GM21526 (cell line): ENCODE data around the gene RNU4-1.

ENCODE experiments used
- ATAC-seq: cut with Tn5 transposase; IDR thresholded peaks from one replicate; pipeline ENCODE4 v1.9.1; 2021; ENCODE audit warnings: moderate library complexity; ENCODE audit not compliant: unreplicated experiment, low FRiP score

RNU4-1 gene

GRCh38 chr12:120290609-120291305 lies 2.3 kb downstream of the RNU4-1 start:
- no peak for ATAC-seq

GRCh38 chr12:120287491-120287890 lies 5.5 kb downstream of the RNU4-1 start:
- no peak for ATAC-seq

GRCh38 chr12:120286768-120287490 lies 6.1 kb downstream of the RNU4-1 start:
- ATAC-seq, result no peak

DNA sequence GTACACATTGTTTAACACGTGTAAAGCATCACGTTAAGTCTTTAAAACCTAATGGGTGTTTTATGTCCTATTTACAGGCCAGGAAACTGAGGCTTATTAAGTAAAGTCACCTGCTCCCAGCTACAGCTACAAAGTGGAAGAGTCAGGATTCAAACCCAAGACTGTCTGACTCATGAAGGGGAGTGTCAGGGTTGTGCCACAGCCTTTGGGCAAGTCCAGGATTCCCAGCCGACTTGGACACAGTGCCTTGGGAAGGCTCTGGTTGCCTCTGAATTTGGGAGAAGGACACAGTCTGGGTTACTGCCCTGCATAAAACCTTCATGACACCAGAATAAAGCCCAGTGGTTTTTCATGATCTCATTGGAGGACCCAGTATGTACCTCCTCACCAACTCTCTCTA lies 8.7 kb downstream of the RNU4-1 start:
- no peak for ATAC-seq

DNA sequence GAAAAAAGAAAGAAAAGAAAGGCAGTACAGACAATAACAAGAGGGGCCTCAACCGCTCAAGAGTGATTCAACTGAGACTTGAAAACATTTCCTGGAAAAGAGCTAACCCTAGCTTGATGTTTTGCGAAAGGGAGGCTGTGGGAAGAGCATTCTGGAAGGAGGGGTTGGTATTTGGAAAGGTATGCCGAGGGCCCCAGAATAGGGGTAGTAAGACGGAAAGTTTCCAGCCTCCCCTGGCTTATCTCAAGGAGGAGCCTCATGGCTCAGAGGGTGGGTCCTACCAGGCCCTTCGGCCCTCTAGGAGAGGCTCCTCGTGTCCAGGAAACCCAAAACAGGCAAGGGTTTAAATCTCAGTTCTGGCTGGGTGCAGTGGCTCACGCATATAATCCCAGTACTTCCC lies 9.7 kb downstream of the RNU4-1 start:
- ATAC-seq, result no peak

- ATAC-seq, result no peak
Observed at GRCh38 chr12:120278137-120279069, 14.6 kb downstream of the RNU4-1 start.

- no peak for ATAC-seq
Observed at GRCh38 chr12:120276734-120277133, 16.3 kb downstream of the RNU4-1 start.

- ATAC-seq, result no peak
Observed at GRCh38 chr12:120267736-120268135, 25.3 kb downstream of the RNU4-1 start.

GRCh38 chr12:120266180-120266870 lies 26.7 kb downstream of the RNU4-1 start:
- no peak for ATAC-seq

- ATAC-seq, result peak; percentile 50
Observed at GRCh38 chr12:120265473-120266179, 27.4 kb downstream of the RNU4-1 start, which contains the start of gene PXN. PXN (minus strand) TSS chr12:120265730; CDS start chr12:120265629, 101 bp downstream.

GRCh38 chr12:120264904-120265472 lies 28.0 kb downstream of the RNU4-1 start:
- peak; percentile 20 for ATAC-seq

GRCh38 chr12:120264086-120264903 lies 28.7 kb downstream of the RNU4-1 start:
- no peak for ATAC-seq

- no peak for ATAC-seq
Observed at GRCh38 chr12:120263748-120264085, 29.3 kb downstream of the RNU4-1 start.

DNA sequence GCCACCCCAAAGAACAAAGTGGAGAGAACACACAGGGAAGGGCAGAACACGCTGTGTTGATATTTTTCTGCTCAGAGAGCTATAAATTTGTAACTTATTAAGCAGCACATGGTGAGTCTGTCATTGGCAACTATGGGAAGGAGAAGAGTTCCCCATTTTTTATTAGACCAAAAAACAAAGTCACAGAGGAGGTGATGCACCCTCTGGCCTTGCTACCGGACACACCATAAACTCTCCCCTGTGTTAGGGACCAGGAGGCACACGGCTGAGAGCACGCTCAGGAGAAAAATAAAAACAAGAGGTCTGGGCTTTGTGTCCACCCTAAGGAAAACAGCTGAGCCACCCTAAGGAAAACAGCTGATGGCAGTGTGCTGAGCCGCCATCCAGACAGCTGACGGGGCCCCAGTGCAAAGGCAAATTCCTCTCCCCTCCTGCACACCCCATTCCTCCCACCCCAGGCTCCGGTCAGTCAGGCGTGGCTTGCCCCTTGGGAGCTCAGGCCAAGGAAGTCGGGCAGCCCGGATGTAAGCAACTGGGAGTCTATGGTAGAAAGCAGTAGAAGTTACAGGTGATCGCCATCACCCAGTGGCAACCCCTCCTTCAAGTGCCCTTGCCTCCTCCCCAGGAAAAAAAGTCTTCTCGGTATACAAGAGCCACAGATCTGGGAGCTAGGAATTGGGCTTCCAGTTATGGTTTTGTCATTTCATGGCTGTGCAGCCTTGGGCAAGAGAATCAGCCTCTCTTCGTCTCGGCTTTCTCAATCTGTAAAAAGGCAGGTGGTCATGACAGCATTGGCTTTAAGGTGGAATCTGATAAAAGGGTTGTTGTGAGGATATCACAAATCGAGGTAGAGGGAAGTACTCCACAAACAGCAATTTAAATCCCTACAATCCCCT lies 29.9 kb downstream of the RNU4-1 start:
- no peak for ATAC-seq

DNA sequence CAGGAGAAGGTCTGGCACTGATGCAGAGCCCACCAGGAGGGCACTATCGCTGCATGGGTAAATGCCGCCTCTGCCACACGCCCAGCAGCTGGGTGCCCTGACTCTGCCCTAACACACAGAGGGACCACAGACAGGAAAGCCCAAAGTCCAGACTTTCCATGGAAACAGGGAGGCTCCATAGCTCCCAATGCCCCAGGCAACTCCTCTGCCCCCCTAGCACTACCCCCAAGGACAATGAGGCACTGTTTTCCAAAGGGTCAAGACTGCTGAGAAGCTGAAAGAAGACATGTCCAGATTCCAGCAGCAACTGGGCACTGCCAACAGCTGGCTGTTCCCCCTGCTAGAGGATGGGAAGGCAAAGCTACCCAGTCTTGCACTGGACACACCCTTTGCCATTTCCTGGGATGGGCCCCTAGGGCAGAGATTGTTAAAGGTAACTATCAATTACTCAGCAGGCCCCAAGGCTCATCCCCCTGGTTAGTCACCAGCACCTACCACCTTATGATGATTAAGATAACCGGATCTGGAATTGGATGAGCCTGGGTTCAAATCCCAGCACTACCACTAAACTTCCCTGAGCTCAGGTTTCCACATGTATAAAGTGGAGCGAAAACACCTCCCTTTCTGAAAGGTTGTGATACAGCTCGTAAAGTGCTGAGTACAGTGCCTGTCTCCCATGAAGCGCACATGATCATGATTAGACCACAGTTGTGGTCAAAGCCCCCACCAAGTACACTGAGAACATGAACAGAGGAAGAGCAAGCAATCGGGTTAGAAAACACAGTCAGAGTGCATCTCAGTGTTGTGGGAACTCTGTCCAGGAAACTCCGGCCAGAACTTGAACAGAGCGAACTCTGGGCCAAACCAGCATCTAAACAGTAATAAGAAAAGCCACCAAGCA lies 30.8 kb downstream of the RNU4-1 start:
- no peak for ATAC-seq

GRCh38 chr12:120260607-120261006 lies 32.4 kb downstream of the RNU4-1 start:
- no peak for ATAC-seq
